ENCODE data around the gene ADAM22. TPM values are rescaled to one million over a fixed set of nuclear protein-coding genes. Genes with fewer than 3 reads are reported as not detected.

ADAM22 gene
- total and polyA plus RNA-seq, 7 experiments from 2014 or later: 0.79 to 7.1 (median 2.5) TPM

DNA sequence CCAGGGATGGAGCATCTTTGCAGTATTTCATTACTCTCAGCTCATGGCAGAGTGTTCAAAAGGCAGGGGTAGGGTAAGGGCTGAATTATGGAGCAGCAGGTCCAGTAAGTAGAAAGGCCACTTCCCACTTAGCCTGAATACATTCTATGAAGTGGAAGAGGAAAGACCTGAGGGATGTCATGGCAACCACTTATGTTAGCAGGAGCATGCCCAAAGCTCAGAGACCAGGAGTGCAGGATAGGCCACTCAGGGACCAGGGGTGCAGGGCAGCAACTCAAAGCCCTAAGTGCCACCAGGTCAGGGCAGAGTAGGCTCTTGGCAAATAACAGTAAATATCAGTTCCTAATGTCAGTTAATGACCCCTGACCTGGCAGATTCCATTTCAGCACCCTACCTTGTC lies 282.2 kb downstream of the ADAM22 start:
- Histone ChIP-seq H3K9me3 (ENCODE audit: control insufficient read depth in 2 of 3, low read length in 3 of 3) (no peaks in the 10 kb centered on the region), H3K27ac (ENCODE audit: low read depth, low read length) (no peak overlapping the region), H3K4me1 (ENCODE audit: control insufficient read depth in 2 of 2, insufficient read depth in 2 of 2, low read length in 2 of 2) (peaks cover 15 to 18% of the 10 kb centered on the region in 2 donors), H3K27me3 (ENCODE audit: control insufficient read depth in 2 of 2, insufficient read depth in 2 of 2, low read length in 2 of 2) (no peaks in the 10 kb centered on the region), H3K36me3 (ENCODE audit: control insufficient read depth in 2 of 3, insufficient read depth in 3 of 3, low read length in 3 of 3) (peaks cover 0 to 41% (median 5%) of the 10 kb centered on the region in 3 experiments), H3K4me3 (ENCODE audit: low read length) (no peak overlapping the region)
- DNase-seq (no peak), ATAC-seq (no peak)
- intact Hi-C loops (cut with micrococcal nuclease): loop anchor here (5.0 kb wide), 5 partner anchors 284 to 1391 kb away; partner anchors contain the start of genes ADAM22 (in 1 of the 2), CROT (in 1 of the 2), RUNDC3B (in 1 of the 2) and TMEM243 (in 1 of the 2)
- H3K27me3 Mint-ChIP-seq: no peaks in the 10 kb centered on the region
- H3K27ac Mint-ChIP-seq: peak overlapping the region in 1 of 9 donors; percentile 52
- ChIA-PET POLR2A (interaction anchor here (1.2 kb wide), 1 partner anchor 340 kb away, joined by 3 read pairs; the partner anchor contains the start of genes DBF4 and SLC25A40), CTCF (no interaction called here)
- peaks cover 10 to 27% (median 18%) of the 10 kb centered on the region in 5 donors for H3K36me3 Mint-ChIP-seq
- no peak overlapping the region for H3K4me3 Mint-ChIP-seq
- peaks cover 22 to 59% (median 46%) of the 10 kb centered on the region in 7 donors for H3K4me1 Mint-ChIP-seq
- no peaks in the 10 kb centered on the region for H3K9me3 Mint-ChIP-seq

- ATAC-seq: no peak
- POLR2A ChIA-PET: interaction anchor here (0.7 to 1.3 kb wide), 4 partner anchors 8 to 1063 kb away, joined by 3 to 4 read pairs (median 3); partner anchors contain the start of genes DBF4 and SLC25A40
- H3K9me3 Mint-ChIP-seq: no peaks in the 10 kb centered on the region
- H3K27ac Mint-ChIP-seq: peak overlapping the region; percentile 81 to 95 (median 90)
- intact Hi-C loops (cut with micrococcal nuclease): loop anchor here (2.0 to 5.0 kb wide), 6 partner anchors 286 to 1389 kb away; partner anchors contain the start of genes ADAM22 (in 1 of the 2), CROT (in 1 of the 2), DBF4 (in 1 of the 2) and RUNDC3B (in 1 of the 2)
- Histone ChIP-seq H3K27me3 (ENCODE audit: control insufficient read depth in 2 of 2, insufficient read depth in 2 of 2, low read length in 2 of 2) (no peaks in the 10 kb centered on the region), H3K36me3 (ENCODE audit: control insufficient read depth in 2 of 3, insufficient read depth in 3 of 3, low read length in 3 of 3) (peaks cover 0 to 25% (median 5%) of the 10 kb centered on the region in 3 experiments), H3K9me3 (ENCODE audit: control insufficient read depth in 2 of 3, low read length in 3 of 3) (no peaks in the 10 kb centered on the region), H3K27ac (ENCODE audit: low read depth, low read length) (peak overlapping the region; percentile 86), H3K4me3 (ENCODE audit: low read length) (peak overlapping the region; percentile 97), H3K4me1 (ENCODE audit: control insufficient read depth in 2 of 2, insufficient read depth in 2 of 2, low read length in 2 of 2) (peaks cover 15 to 18% of the 10 kb centered on the region in 2 donors)
- CTCF ChIA-PET: interaction anchor here (1.2 kb wide), 1 partner anchor 10 kb away, joined by 3 read pairs; no protein-coding TSS in a partner anchor
- peaks cover 21 to 59% (median 46%) of the 10 kb centered on the region in 7 donors for H3K4me1 Mint-ChIP-seq
- H3K4me3 Mint-ChIP-seq: peak overlapping the region; percentile 93 to 99 (median 96)
- no peak for DNase-seq
- peaks cover 10 to 27% (median 18%) of the 10 kb centered on the region in 5 donors for H3K36me3 Mint-ChIP-seq
- no peaks in the 10 kb centered on the region for H3K27me3 Mint-ChIP-seq
Measured at GRCh38 chr7:88217675-88218428, 283.8 kb downstream of the ADAM22 start.

DNA sequence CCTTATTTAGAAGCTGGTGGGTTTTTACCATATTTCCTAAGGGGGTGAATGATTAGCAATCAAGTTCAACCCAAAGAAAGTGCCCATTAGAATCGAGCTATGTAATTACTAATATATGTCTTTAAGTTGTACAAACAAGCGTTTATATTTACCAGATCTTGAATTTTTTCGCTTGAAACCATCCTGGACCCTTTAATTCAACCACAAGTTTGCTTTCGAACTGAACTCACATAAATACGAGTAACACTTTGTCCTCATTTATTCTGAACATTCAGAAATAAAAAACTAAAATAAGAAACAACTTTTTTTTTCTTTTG lies 284.3 kb downstream of the ADAM22 start:
- DNase-seq (no peak), ATAC-seq (no peak)
- Histone ChIP-seq H3K27ac (ENCODE audit: low read depth, low read length) (peak overlapping the region; percentile 86), H3K4me3 (ENCODE audit: low read length) (peak overlapping the region; percentile 97), H3K27me3 (ENCODE audit: control insufficient read depth in 2 of 2, insufficient read depth in 2 of 2, low read length in 2 of 2) (no peaks in the 10 kb centered on the region), H3K4me1 (ENCODE audit: control insufficient read depth in 2 of 2, insufficient read depth in 2 of 2, low read length in 2 of 2) (peaks cover 15 to 18% of the 10 kb centered on the region in 2 donors), H3K36me3 (ENCODE audit: control insufficient read depth in 2 of 3, insufficient read depth in 3 of 3, low read length in 3 of 3) (peaks cover 0 to 20% (median 5%) of the 10 kb centered on the region in 3 experiments), H3K9me3 (ENCODE audit: control insufficient read depth in 2 of 3, low read length in 3 of 3) (no peaks in the 10 kb centered on the region)
- Mint-ChIP-seq H3K27me3 (no peaks in the 10 kb centered on the region), H3K36me3 (peaks cover 5 to 22% (median 13%) of the 10 kb centered on the region in 5 donors), H3K4me1 (peaks cover 17 to 54% (median 41%) of the 10 kb centered on the region in 7 donors), H3K27ac (peak overlapping the region; percentile 87 to 95 (median 90)), H3K4me3 (peak overlapping the region; percentile 93 to 99 (median 96)), H3K9me3 (no peaks in the 10 kb centered on the region)
- CTCF ChIA-PET: interaction anchor here (1.2 kb wide), 1 partner anchor 10 kb away, joined by 3 read pairs; no protein-coding TSS in a partner anchor
- POLR2A ChIA-PET: interaction anchor here (0.7 to 1.3 kb wide), 3 partner anchors 9 to 1064 kb away, joined by 3 to 4 read pairs (median 3); no protein-coding TSS in a partner anchor
- intact Hi-C loops (cut with micrococcal nuclease): loop anchor here (2.0 to 5.0 kb wide), 6 partner anchors 286 to 1389 kb away; partner anchors contain the start of genes ADAM22 (in 1 of the 2), CROT (in 1 of the 2), DBF4 (in 1 of the 2) and RUNDC3B (in 1 of the 2)

DNA sequence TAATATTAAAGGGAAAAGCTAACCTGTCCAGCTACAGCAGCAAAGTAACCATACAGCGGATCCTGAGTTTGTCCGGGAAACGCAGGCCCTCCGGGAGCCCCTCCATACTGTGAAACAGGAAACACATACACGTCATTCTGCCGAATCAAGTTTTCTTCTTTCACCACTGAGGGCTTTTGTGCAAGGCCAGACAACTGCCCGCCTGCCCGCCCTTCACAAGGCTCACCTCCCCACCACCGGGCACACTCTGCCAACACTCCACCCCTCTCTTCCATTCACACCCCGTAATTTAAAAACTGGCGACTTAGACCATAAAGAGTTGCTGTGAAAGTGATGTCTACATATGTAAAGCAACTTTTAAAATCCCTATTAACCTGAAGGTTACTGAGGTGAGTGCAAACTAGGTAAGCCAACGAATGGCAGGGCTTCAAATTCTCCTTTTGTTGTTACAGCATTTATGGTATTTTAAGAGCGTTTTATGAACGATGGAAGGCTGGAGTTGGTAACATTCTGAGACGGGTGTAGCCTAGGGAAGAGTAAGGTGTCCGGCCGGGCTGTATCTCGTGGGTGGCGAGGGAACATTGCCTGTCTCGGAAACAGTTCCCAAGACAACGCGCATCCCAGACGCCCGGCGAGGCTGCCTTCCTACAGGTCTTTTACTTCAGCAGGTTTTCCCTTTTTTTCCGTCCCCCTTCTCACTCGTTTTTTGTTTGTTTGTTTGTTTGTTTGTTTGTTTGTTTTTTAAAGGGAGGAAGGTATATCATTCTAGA lies 285.0 kb downstream of the ADAM22 start:
- H3K27ac ChIP-seq (ENCODE audit: low read depth, low read length): peak overlapping the region; percentile 86
- H3K27me3 Mint-ChIP-seq: peaks cover 0 to 4% (median 0%) of the 10 kb centered on the region in 5 donors
- H3K9me3 Mint-ChIP-seq: no peaks in the 10 kb centered on the region
- peak overlapping the region; percentile 87 to 95 (median 90) for H3K27ac Mint-ChIP-seq
- H3K27me3 ChIP-seq (ENCODE audit: control insufficient read depth in 2 of 2, insufficient read depth in 2 of 2, low read length in 2 of 2): peaks cover 0 to 1% of the 10 kb centered on the region in 2 donors
- ATAC-seq: peak; percentile 13
- peaks cover 2 to 19% (median 8%) of the 10 kb centered on the region in 5 donors for H3K36me3 Mint-ChIP-seq
- peak overlapping the region; percentile 97 for H3K4me3 ChIP-seq (ENCODE audit: low read length)
- ChIA-PET POLR2A (interaction anchor here (1.0 to 1.3 kb wide), 2 partner anchors 9 to 1064 kb away, joined by 3 to 4 read pairs; no protein-coding TSS in a partner anchor), CTCF (no interaction called here)
- peaks cover 0 to 16% (median 5%) of the 10 kb centered on the region in 3 experiments for H3K36me3 ChIP-seq (ENCODE audit: control insufficient read depth in 2 of 3, insufficient read depth in 3 of 3, low read length in 3 of 3)
- H3K4me1 Mint-ChIP-seq: peaks cover 15 to 50% (median 38%) of the 10 kb centered on the region in 7 donors
- peaks cover 15 to 18% of the 10 kb centered on the region in 2 donors for H3K4me1 ChIP-seq (ENCODE audit: control insufficient read depth in 2 of 2, insufficient read depth in 2 of 2, low read length in 2 of 2)
- DNase-seq: peak in 7 of 9 donors; percentile 9 to 38 (median 19)
- H3K9me3 ChIP-seq (ENCODE audit: control insufficient read depth in 2 of 3, low read length in 3 of 3): no peaks in the 10 kb centered on the region
- peak overlapping the region; percentile 93 to 99 (median 96) for H3K4me3 Mint-ChIP-seq
- intact Hi-C loops (cut with micrococcal nuclease): loop anchor here (2.0 to 5.0 kb wide), 6 partner anchors 287 to 1388 kb away; partner anchors contain the start of genes ADAM22 (in 1 of the 2), CROT (in 1 of the 2), DBF4 (in 1 of the 2) and RUNDC3B (in 1 of the 2)

DNA sequence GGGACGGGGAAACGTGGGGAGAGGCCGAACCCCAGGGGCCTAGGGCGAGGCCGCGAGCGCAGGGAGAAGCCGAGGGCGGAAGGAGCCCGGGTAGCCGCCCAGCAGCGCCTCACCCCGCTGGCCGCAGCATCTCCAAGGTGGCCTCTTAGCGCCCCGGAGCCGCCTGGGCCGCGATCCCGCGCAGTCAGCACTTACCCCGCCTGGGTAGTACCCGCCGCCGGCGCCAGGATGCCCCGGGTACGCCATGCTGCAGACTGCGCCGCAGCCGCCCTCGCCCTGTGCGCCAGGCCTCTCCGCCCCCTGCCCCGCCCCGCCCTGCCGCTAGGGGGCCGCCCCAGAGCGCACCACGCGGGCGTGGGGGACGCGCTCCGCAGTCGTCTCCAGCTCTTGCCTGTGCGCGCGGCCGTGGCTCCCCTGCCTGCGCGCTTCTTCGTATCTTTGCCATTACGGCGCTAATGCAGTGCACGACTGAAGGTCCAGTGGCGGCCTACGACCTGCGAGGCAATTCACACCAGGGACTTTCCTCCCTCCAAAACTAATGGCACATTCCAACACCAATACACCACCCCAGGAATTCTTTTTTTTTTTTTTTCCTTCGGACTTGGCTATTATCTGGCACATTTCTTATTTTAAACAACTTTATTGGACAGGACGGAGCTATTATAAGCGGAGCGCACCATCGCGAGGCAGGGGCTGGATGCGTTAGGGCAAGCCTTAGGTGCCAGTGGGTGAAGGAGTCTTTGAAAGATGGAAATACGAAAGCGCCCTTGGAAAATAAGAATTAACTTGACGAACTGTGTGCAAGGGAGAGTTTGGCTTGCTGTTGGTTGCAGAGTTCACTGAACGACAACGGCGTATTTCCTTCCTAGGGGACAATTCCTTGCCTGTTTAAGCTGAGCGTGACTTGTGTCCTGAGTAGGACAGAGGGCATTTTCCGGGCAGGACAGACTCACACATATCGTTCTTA lies 286.0 kb downstream of the ADAM22 start, which contains the start of gene SRI:
TSS of gene SRI (minus strand) at position 258 of the 967 bp plus-strand sequence. CDS start at position 246, 12 bp downstream.
- Histone ChIP-seq H3K9me3 (ENCODE audit: control insufficient read depth in 2 of 3, low read length in 3 of 3) (no peaks in the 10 kb centered on the region), H3K4me1 (ENCODE audit: control insufficient read depth in 2 of 2, insufficient read depth in 2 of 2, low read length in 2 of 2) (peaks cover 15 to 18% of the 10 kb centered on the region in 2 donors), H3K27ac (ENCODE audit: low read depth, low read length) (peak within 1 kb of the TSS; percentile 86), H3K27me3 (ENCODE audit: control insufficient read depth in 2 of 2, insufficient read depth in 2 of 2, low read length in 2 of 2) (peaks cover 0 to 4% of the 10 kb centered on the region in 2 donors), H3K4me3 (ENCODE audit: low read length) (peak within 1 kb of the TSS; percentile 97), H3K36me3 (ENCODE audit: control insufficient read depth in 2 of 3, insufficient read depth in 3 of 3, low read length in 3 of 3) (peaks cover 0 to 9% (median 5%) of the 10 kb centered on the region in 3 experiments)
- H3K4me3 Mint-ChIP-seq: peak within 1 kb of the TSS; percentile 95 to 99 (median 96)
- H3K27ac Mint-ChIP-seq: peak within 1 kb of the TSS; percentile 90 to 99 (median 94)
- H3K4me1 Mint-ChIP-seq: peaks cover 13 to 42% (median 34%) of the 10 kb centered on the region in 7 donors
- peaks cover 0 to 12% (median 4%) of the 10 kb centered on the region in 5 donors for H3K36me3 Mint-ChIP-seq
- CTCF ChIA-PET: interaction anchor here (0.6 to 1.3 kb wide), 4 partner anchors 9 to 309 kb away, joined by 3 to 4 read pairs (median 3); no protein-coding TSS in a partner anchor
- H3K27me3 Mint-ChIP-seq: peaks cover 0 to 8% (median 0%) of the 10 kb centered on the region in 5 donors
- no peaks in the 10 kb centered on the region for H3K9me3 Mint-ChIP-seq
- DNase-seq (peak; percentile 85 to 95 (median 93)), ATAC-seq (peak; percentile 98)
- intact Hi-C loops (cut with micrococcal nuclease): loop anchor here (1.0 to 5.0 kb wide), 12 partner anchors 25 to 1897 kb away; partner anchors contain the start of genes ADAM22 (in 2 of the 2), CROT (in 2 of the 2), DBF4 (in 2 of the 2) and SLC25A40 (in 2 of the 2)
- POLR2A ChIA-PET: interaction anchor here (0.6 to 1.0 kb wide), 3 partner anchors 9 to 459 kb away, joined by 3 read pairs; no protein-coding TSS in a partner anchor
